H1 (cell line): ENCODE data around the gene RAB30. TPM values are rescaled to one million over a fixed set of nuclear protein-coding genes. Genes with fewer than 3 reads are reported as not detected.

Experiments used
- CTCF ChIA-PET: fragments of 300-600 bp; sonication (Branson Sonifier 250); formaldehyde crosslinking; loops from one replicate; lab custom pipeline; 2021; ENCODE audit not compliant: partially characterized antibody; lab: Charles Lee
- POLR2A ChIA-PET: fragments of 300-600 bp; sonication (Branson Sonifier 250); formaldehyde crosslinking; loops from one replicate; lab custom pipeline; 2021; ENCODE audit warnings: inconsistent platforms; ENCODE audit not compliant: partially characterized antibody; lab: Charles Lee
- DNase-seq, 2 experiments: peaks; one replicate each; pipeline versions ENCODE4 v3.0.0 to v3.0.0-alpha.2; 2010 to 2022; ENCODE audit warnings: low spot score in 2 of 2, low read depth in 1 of 2, mixed read lengths in 1 of 2
- FAIRE-seq: peaks from 2 replicates; lab custom pipeline; 2011; peaks lifted over from hg19 to GRCh38; lab: Jason Lieb, UNC
- H2AFZ ChIP-seq: 2 replicates; pipeline ENCODE4 v1.8.1; 2012; ENCODE audit warnings: low read length, inconsistent platforms
- H2AK5ac ChIP-seq: 2 replicates; pipeline ENCODE4 v1.6.1; 2013; ENCODE audit warnings: low read depth, low read length
- H2BK120ac ChIP-seq: replicated peaks from 2 replicates; pipeline ENCODE3; 2013; ENCODE audit warnings: low read depth, low read length, inconsistent platforms
- H2BK12ac ChIP-seq: 2 replicates; pipeline ENCODE4 v1.6.1; 2013; ENCODE audit warnings: low read depth, low read length
- H2BK15ac ChIP-seq: 2 replicates; pipeline ENCODE4 v1.6.1; 2013; ENCODE audit warnings: low read length
- H2BK20ac ChIP-seq: 2 replicates; pipeline ENCODE4 v1.6.1; 2013; ENCODE audit warnings: low read length
- H2BK5ac ChIP-seq: 2 replicates; pipeline ENCODE4 v1.6.1; 2013; ENCODE audit warnings: low read depth, low read length
- H3K14ac ChIP-seq: 2 replicates; pipeline ENCODE4 v1.6.1; 2013; ENCODE audit warnings: inconsistent platforms; ENCODE audit not compliant: insufficient read length
- H3K18ac ChIP-seq: 2 replicates; pipeline ENCODE4 v1.6.1; 2013; ENCODE audit warnings: low read length; ENCODE audit errors: extremely low read depth
- H3K23ac ChIP-seq: 2 replicates; pipeline ENCODE4 v1.6.1; 2013; ENCODE audit warnings: inconsistent platforms; ENCODE audit not compliant: insufficient read length
- H3K23me2 ChIP-seq: 2 replicates; pipeline ENCODE4 v1.6.1; 2013; ENCODE audit warnings: low read depth, low read length
- H3K27ac ChIP-seq: 2 replicates; pipeline ENCODE4 v1.6.1; 2011; ENCODE audit warnings: low read depth, low read length, inconsistent platforms
- H3K27me3 ChIP-seq, 4 experiments: replicated peaks in 1 of 4; 1 replicate in 1 of 4; 2 replicates in 3 of 4; pipeline versions ENCODE4 v1.6.1 to v1.8.1; 2011 to 2013; ENCODE audit warnings: low read length in 3 of 4, mild to moderate bottlenecking in 3 of 4, inconsistent platforms in 2 of 4, mixed read lengths in 2 of 4, moderate library complexity in 1 of 4; ENCODE audit not compliant: control insufficient read depth in 3 of 4, insufficient read depth in 3 of 4; ENCODE audit errors: extremely low read depth in 1 of 4
- H3K36me3 ChIP-seq, 4 experiments: 2 replicates each; pipeline versions ENCODE4 v1.6.1 to v1.8.1; 2011 to 2013; ENCODE audit warnings: mild to moderate bottlenecking in 4 of 4, low read length in 3 of 4, moderate library complexity in 2 of 4, control low read depth in 1 of 4, inconsistent platforms in 1 of 4; ENCODE audit not compliant: insufficient read depth in 4 of 4, control insufficient read depth in 2 of 4
- H3K4ac ChIP-seq: replicated peaks from 2 replicates; pipeline ENCODE3; 2013; ENCODE audit warnings: low read length, low read depth, mixed read lengths, inconsistent platforms; ENCODE audit not compliant: insufficient read length
- H3K4me1 ChIP-seq, 4 experiments: replicated peaks in 1 of 4; 1 replicate in 1 of 4; 2 replicates in 3 of 4; pipeline versions ENCODE4 v1.6.1 to v1.8.1; 2011 to 2013; ENCODE audit warnings: low read length in 3 of 4, inconsistent platforms in 2 of 4, mixed read lengths in 1 of 4; ENCODE audit not compliant: insufficient read depth in 4 of 4, control insufficient read depth in 3 of 4
- H3K4me2 ChIP-seq, 2 experiments: 2 replicates each; pipeline versions ENCODE4 v1.6.1 to v1.8.1; 2011 to 2013; ENCODE audit warnings: low read depth in 2 of 2, low read length in 2 of 2, control low read depth in 1 of 2, inconsistent platforms in 1 of 2, mild to moderate bottlenecking in 1 of 2; ENCODE audit not compliant: insufficient read depth in 1 of 2
- H3K4me3 ChIP-seq, 4 experiments: fragments of 200-600, 300-600 bp in 1 of 4; sonication (generic), shearing (Covaris generic), sonication (Bioruptor Twin) in 1 of 4; 2 replicates each; pipeline versions ENCODE4 v1.5.1 to v1.8.1; 2011 to 2016; ENCODE audit warnings: low read length in 4 of 4, low read depth in 3 of 4, control low read depth in 2 of 4, inconsistent platforms in 2 of 4, mild to moderate bottlenecking in 2 of 4, mixed read lengths in 1 of 4, moderate library complexity in 1 of 4; ENCODE audit not compliant: insufficient read depth in 2 of 4; ENCODE audit errors: extremely low read depth in 1 of 4
- H3K56ac ChIP-seq: replicated peaks from 2 replicates; pipeline ENCODE3; 2013; ENCODE audit warnings: low read depth, mild to moderate bottlenecking, mixed read lengths, low read length, inconsistent platforms; ENCODE audit not compliant: insufficient read length
- H3K79me1 ChIP-seq: 2 replicates; pipeline ENCODE4 v1.6.1; 2013; ENCODE audit warnings: low read depth, low read length, control low read depth
- H3K79me2 ChIP-seq, 2 experiments: 2 replicates each; pipeline versions ENCODE4 v1.6.1 to v1.8.1; 2012 to 2013; ENCODE audit warnings: low read length in 2 of 2, mild to moderate bottlenecking in 2 of 2, inconsistent platforms in 1 of 2; ENCODE audit not compliant: insufficient read depth in 2 of 2, control insufficient read depth in 1 of 2
- H3K9ac ChIP-seq, 4 experiments: replicated peaks in 1 of 4; 1 replicate in 1 of 4; 2 replicates in 3 of 4; pipeline versions ENCODE4 v1.6.1 to v1.8.1; 2011 to 2013; ENCODE audit warnings: low read depth in 3 of 4, low read length in 3 of 4, control low read depth in 2 of 4, mild to moderate bottlenecking in 2 of 4, moderate library complexity in 2 of 4, inconsistent platforms in 1 of 4; ENCODE audit errors: extremely low read depth in 1 of 4
- H3K9me3 ChIP-seq, 2 experiments: 2 replicates each; pipeline versions ENCODE4 v1.6.1 to v1.8.1; 2012 to 2013; ENCODE audit warnings: mild to moderate bottlenecking in 2 of 2, moderate library complexity in 2 of 2, control low read depth in 1 of 2, inconsistent platforms in 1 of 2, low read depth in 1 of 2, low read length in 1 of 2, mixed read lengths in 1 of 2; ENCODE audit not compliant: insufficient read depth in 2 of 2
- H4K20me1 ChIP-seq, 2 experiments: replicated peaks in 1 of 2; 2 replicates each; pipeline versions ENCODE3 to v1.8.1; 2011 to 2013; ENCODE audit warnings: inconsistent platforms in 2 of 2, low read length in 2 of 2, mild to moderate bottlenecking in 1 of 2; ENCODE audit not compliant: insufficient read depth in 2 of 2, control insufficient read depth in 1 of 2
- H4K5ac ChIP-seq: 2 replicates; pipeline ENCODE4 v1.6.1; 2013; ENCODE audit warnings: low read length, low read depth, mixed read lengths, inconsistent platforms; ENCODE audit not compliant: insufficient read length
- H4K8ac ChIP-seq: 2 replicates; pipeline ENCODE4 v1.8.0; 2013; ENCODE audit warnings: mild to moderate bottlenecking, moderate library complexity, low read length, inconsistent platforms; ENCODE audit not compliant: insufficient read depth; ENCODE audit errors: extremely low read depth
- H4K91ac ChIP-seq: replicated peaks from 2 replicates; pipeline ENCODE3; 2013; ENCODE audit warnings: low read length, mixed read lengths, inconsistent platforms; ENCODE audit not compliant: insufficient read length
- ATF2 ChIP-seq: IDR thresholded peaks from 2 replicates; pipeline ENCODE4 v1.6.1; 2012; ENCODE audit warnings: low read length, inconsistent platforms
- ATF3 ChIP-seq: IDR thresholded peaks from 2 replicates; pipeline ENCODE4 v1.6.1; 2011; ENCODE audit warnings: low read depth, mild to moderate bottlenecking, low read length; ENCODE audit not compliant: insufficient read depth
- CBX5 ChIP-seq: fragments of 300-800, 300-1000 bp; sonication (generic); IDR thresholded peaks from 2 replicates; pipeline ENCODE4 v1.7.1; 2016; ENCODE audit warnings: antibody characterized with exemption, low read length, low read depth
- CREB1 ChIP-seq: IDR thresholded peaks from 2 replicates; pipeline ENCODE4 v1.6.1; 2012; ENCODE audit warnings: inconsistent platforms
- KDM1A ChIP-seq: fragments of 200-600, 300-600 bp; sonication (generic); IDR thresholded peaks from 2 replicates; pipeline ENCODE4 v1.7.1; 2016; ENCODE audit warnings: mild to moderate bottlenecking, low read length, borderline replicate concordance
- NRF1 ChIP-seq: IDR thresholded peaks from 2 replicates; pipeline ENCODE4 v1.6.1; 2011; ENCODE audit warnings: mild to moderate bottlenecking, low read depth, low read length, improper control_type of control experiment
- RBBP5 ChIP-seq: IDR thresholded peaks from 2 replicates; pipeline ENCODE4 v1.7.1; 2012; ENCODE audit warnings: low read depth, mild to moderate bottlenecking, inconsistent platforms, low read length, moderate library complexity, borderline replicate concordance
- SIN3A ChIP-seq, 2 experiments: IDR thresholded peaks in 1 of 2; conservative IDR thresholded peaks in 1 of 2; 2 replicates each; pipeline ENCODE4 v1.6.1; 2011 to 2012; ENCODE audit warnings: low read length in 2 of 2, improper control_type of control experiment in 1 of 2, low read depth in 1 of 2, mild to moderate bottlenecking in 1 of 2
- TCF12 ChIP-seq: IDR thresholded peaks from 2 replicates; pipeline ENCODE4 v1.6.1; 2011; ENCODE audit warnings: low read depth, mild to moderate bottlenecking, low read length
- TEAD4 ChIP-seq: IDR thresholded peaks from 2 replicates; pipeline ENCODE4 v1.6.1; 2012; ENCODE audit warnings: low read depth, low read length, inconsistent platforms, mixed read lengths
- YY1 ChIP-seq: IDR thresholded peaks from 2 replicates; pipeline ENCODE4 v1.6.1; 2011; ENCODE audit warnings: low read depth, mild to moderate bottlenecking, low read length
- WGBS, 2 experiments: shearing (Covaris generic) in 1 of 2; methylation state at CpG; one replicate each; pipeline versions ENCODE4 v1.1.6 to v1.1.7; 2013 to 2015; ENCODE audit warnings: low lambda C conversion rate in 2 of 2, mixed read lengths in 2 of 2, inconsistent platforms in 1 of 2, low coverage in 1 of 2, missing lambda C conversion rate in 1 of 2; ENCODE audit not compliant: insufficient replicate concordance in 2 of 2, insufficient coverage in 1 of 2, insufficient read length in 1 of 2; ENCODE audit errors: extremely low coverage in 1 of 2, missing lambda C conversion rate in 1 of 2; 5-methylcytosine and 5-hydroxymethylcytosine counted together
- polyA plus RNA-seq, 7 experiments: library from polyadenylated mRNA; depleted of rRNA in 3 of 7; stranded (reverse) in 5 of 7; unstranded in 2 of 7; fragments of >200 nt in 5 of 7; fragments of 200-250 nt in 2 of 7; gene quantifications; 1 replicate in 5 of 7; 2 replicates in 1 of 7; 4 replicates in 1 of 7; pipeline versions ENCODE4 v1.2.1 to v1.2.3, GENCODE V29; 2011 to 2013; ENCODE audit warnings: missing spikeins in 2 of 7, mixed read lengths in 2 of 7
- total RNA-seq: library from RNA; stranded (reverse); fragmentation: NEBNext Ultra II Directional; extraction: Animal tissue kit (Norgen Biotek cat#: 25700); gene quantifications from 2 replicates; pipeline ENCODE4 v1.2.1, GENCODE V29; 2021

RAB30 gene
- total and polyA plus RNA-seq, 2 of the 8 experiments (the other 6 are each of a cell fraction or from before 2014, with no cell fraction given): 1.6 to 11.7 TPM

DNA sequence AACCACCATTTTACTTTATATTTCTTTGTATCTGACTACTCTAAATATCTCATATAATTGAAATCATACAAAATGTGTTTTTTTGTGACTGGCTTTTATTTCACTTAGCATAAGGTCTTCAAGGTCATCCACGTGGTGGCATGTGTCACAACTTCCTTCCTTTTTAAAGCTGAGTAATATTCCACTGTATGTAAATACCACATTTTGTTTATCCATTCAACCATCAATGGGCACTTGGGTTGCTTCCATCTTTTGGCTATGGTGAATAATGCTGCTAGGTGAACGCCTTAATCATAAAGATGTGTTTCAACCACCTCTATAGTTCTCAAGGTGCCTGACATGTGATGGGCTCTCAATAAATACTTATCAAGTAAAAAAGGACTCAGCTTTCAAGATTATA is 15.5 kb downstream of the RAB30 start:
- Histone ChIP-seq H2BK5ac (no peak overlapping the region), H3K4me1 (peaks cover 0 to 2% (median under 1%) of the 10 kb centered on the region in 4 experiments; a peak in 3 of 7 replicates), H3K23ac (no peak overlapping the region), H3K4me2 (no peak overlapping the region), H3K14ac (no peak overlapping the region), H4K8ac (no peak overlapping the region), H3K9me3 (no peaks in the 10 kb centered on the region), H3K18ac (no peak overlapping the region), H4K5ac (no peak overlapping the region), H2BK120ac (no peak overlapping the region), H2BK12ac (no peak overlapping the region), H2AFZ (no peak overlapping the region), H3K9ac (no peak overlapping the region), H3K27me3 (peaks cover 0 to 1% (median 0%) of the 10 kb centered on the region in 4 experiments; a peak in 1 of 7 replicates), H2BK20ac (no peak overlapping the region), H2BK15ac (no peak overlapping the region), H3K79me2 (no peaks in the 10 kb centered on the region), H4K91ac (no peak overlapping the region), H4K20me1 (no peaks in the 10 kb centered on the region), H3K79me1 (no peaks in the 10 kb centered on the region; the same call in 1 of the 2 replicates), H3K23me2 (peaks cover 2% of the 10 kb centered on the region; the same call in 1 of the 2 replicates), H3K36me3 (no peaks in the 10 kb centered on the region), H3K4ac (no peak overlapping the region), H3K4me3 (no peak overlapping the region), H3K56ac (no peak overlapping the region), H2AK5ac (no peak overlapping the region), H3K27ac (no peak overlapping the region)
- CTCF ChIA-PET: no interaction called here
- POLR2A ChIA-PET: no interaction called here
- DNase-seq (no peak), FAIRE-seq (no peak)
- WGBS, 2 experiments: 93% methylated on average over 2 of the region's 2 CpGs; no CpG with 5 or more reads in 1 of the 2 experiments
- no peak for TF ChIP-seq RBBP5
- TF ChIP-seq TCF12: no peak
- no peak for TF ChIP-seq ATF2
- no peak for TF ChIP-seq ATF3
- TF ChIP-seq CREB1: no peak
- TF ChIP-seq NRF1: no peak
- TF ChIP-seq SIN3A (conservative IDR thresholded peaks at IDR 0.05 in 1 of 2, IDR thresholded peaks at IDR 0.05 in 1 of 2; ENCODE audit: low read depth in 1 of 2, low read length in 2 of 2): no peak
- TF ChIP-seq KDM1A: no peak
- no peak for TF ChIP-seq YY1
- TF ChIP-seq TEAD4: no peak
- TF ChIP-seq CBX5: no peak
